Pancreas (tissue), 10 donors: ENCODE results near the gene MRPS2. TPM values are rescaled to one million over a fixed set of nuclear protein-coding genes. Genes with fewer than 3 reads are reported as not detected.

ENCODE experiments used
- ATAC-seq, 4 donors: fragments of 200-7000 bp; cut with Tn5 transposase; one replicate each; pipeline versions ENCODE4 v1.8.0 to v1.9.1; 2020; ENCODE audit warnings: mild to moderate bottlenecking in 4 of 4, moderate library complexity in 4 of 4
- DNase-seq, 6 donors: peaks; one replicate each; pipeline ENCODE4 v3.0.0-alpha.2; 2020
- FAIRE-seq: peaks from 2 replicates; lab custom pipeline; 2012; peaks lifted over from hg19 to GRCh38; lab: Jason Lieb, UNC
- H3K27ac ChIP-seq, 4 donors: fragments of 200-600 bp; sonication (generic); 1 replicate in 3 of 4; 2 replicates in 1 of 4; pipeline versions ENCODE4 v1.5.0 to v1.8.0; 2020
- H3K27me3 ChIP-seq, 4 donors: fragments of 200-600 bp; one replicate each; pipeline ENCODE4 v1.8.0; 2021
- H3K36me3 ChIP-seq, 3 donors: fragments of 200-600 bp; sonication (generic) in 1 of 3; one replicate each; pipeline versions ENCODE4 v1.5.0 to v1.8.0; 2020 to 2021
- H3K4me1 ChIP-seq, 3 donors: fragments of 200-600 bp; one replicate each; pipeline ENCODE4 v1.8.0; 2021
- H3K4me3 ChIP-seq, 4 donors: fragments of 200-600 bp; sonication (generic) in 2 of 4; one replicate each; pipeline versions ENCODE4 v1.5.0 to v1.8.0; 2020 to 2021
- H3K9me3 ChIP-seq, 4 donors: fragments of 200-600 bp; one replicate each; pipeline ENCODE4 v1.8.0; 2021
- CTCF ChIP-seq, 4 donors: fragments of 200-600 bp; sonication (generic) in 3 of 4; IDR thresholded peaks; one replicate each; pipeline versions ENCODE4 v1.5.0 to v1.8.0; 2021; ENCODE audit warnings: antibody characterized with exemption in 4 of 4
- WGBS, 2 donors: extraction: QIAGEN DNeasy Blood & Tissue Kit; methylation state at CpG; one replicate each; pipeline ENCODE4 v1.1.7; 2013; 5-methylcytosine and 5-hydroxymethylcytosine counted together
- intact Hi-C, 3 donors: fragments of 100-400 bp; cut with DNase I; formaldehyde crosslinking; loops; one replicate each; pipeline versions ENCODE4 v1.11.1 to v1.14.2; 2022
- polyA plus RNA-seq, 2 donors: library from polyadenylated mRNA; stranded (reverse); fragments of 200-250 nt; gene quantifications; one replicate each; pipeline ENCODE4 v1.2.3, GENCODE V29; 2013
- total RNA-seq, 6 donors: library from RNA; stranded (reverse); fragmentation: NEBNext Ultra II Directional in 4 of 6; extraction: Animal tissue kit (Norgen Biotek cat#: 25700) in 4 of 6; gene quantifications; one replicate each; pipeline versions ENCODE4 v1.2.1 to v1.2.4, GENCODE V29; 2021 to 2023
- donor health status: healthy with polysubstance abuse.
- donor health status: DM: no; HTN: no; CAD: no; lungs with moderate emphysema.
- donor health status: DM: no; HTN: no; CAD: no.
- donor health status: control.
- donor health status: control.
- donor health status: Bipolar disorder and iron deficiency.
- donor health status: DM: yes; HTN: yes; CAD: no.
- donor health status: DM: no; HTN: no; CAD: no.
- donor health status: DM: no; HTN: no; CAD: no.
- donor health status: DM: yes; HTN: yes; CAD: no.

Gene MRPS2
- total and polyA plus RNA-seq, 8 donors, result 16.0 to 34.9 (median 19.1) TPM

- ATAC-seq (no peak), FAIRE-seq (no peak), DNase-seq (no peak)
- no peak overlapping the region for H3K27ac ChIP-seq
- H3K9me3 ChIP-seq, result no peaks in the 10 kb centered on the region
- H3K27me3 ChIP-seq, result no peaks in the 10 kb centered on the region
- WGBS, 2 donors, result 56 to 66% methylated on average over 17 of the region's 17 CpGs
- H3K36me3 ChIP-seq, result no peaks in the 10 kb centered on the region
- no peak overlapping the region for H3K4me3 ChIP-seq
- H3K4me1 ChIP-seq, result no peaks in the 10 kb centered on the region
- intact Hi-C loops, result loop anchor here in 1 of 3 donors (10.0 kb wide), 1 partner anchor 64 kb away; a partner anchor contains a TSS
- no peak for TF ChIP-seq CTCF (IDR thresholded peaks at IDR 0.05)
Observed at GRCh38 chr9:135550344-135550918, 49.9 kb downstream of the MRPS2 start.

- DNase-seq, result no peak
- no peak overlapping the region for H3K27ac ChIP-seq
- 51 to 62% methylated on average over 14 of the region's 14 CpGs for WGBS, 2 donors
- no peak overlapping the region for H3K4me3 ChIP-seq
- intact Hi-C loops, result loop anchor here in 1 of 3 donors (10.0 kb wide), 1 partner anchor 64 kb away; a partner anchor contains a TSS
- no peak for ATAC-seq
- H3K4me1 ChIP-seq, result no peaks in the 10 kb centered on the region
- H3K36me3 ChIP-seq, result no peaks in the 10 kb centered on the region
- H3K27me3 ChIP-seq, result no peaks in the 10 kb centered on the region
- no peak for TF ChIP-seq CTCF (IDR thresholded peaks at IDR 0.05)
- no peaks in the 10 kb centered on the region for H3K9me3 ChIP-seq
- FAIRE-seq, result no peak
Observed at GRCh38 chr9:135551031-135551430, 50.5 kb downstream of the MRPS2 start.

- intact Hi-C loops, result loop anchor here in 1 of 3 donors (10.0 kb wide), 1 partner anchor 63 kb away; a partner anchor contains a TSS
- TF ChIP-seq CTCF (IDR thresholded peaks at IDR 0.05), result no peak
- Histone ChIP-seq H3K27ac (no peak overlapping the region), H3K27me3 (no peaks in the 10 kb centered on the region), H3K4me1 (no peaks in the 10 kb centered on the region), H3K4me3 (no peak overlapping the region), H3K36me3 (no peaks in the 10 kb centered on the region), H3K9me3 (no peaks in the 10 kb centered on the region)
- ATAC-seq (no peak), DNase-seq (no peak), FAIRE-seq (no peak)
- 61 to 77% methylated on average over 13 of the region's 13 CpGs for WGBS, 2 donors
Observed at GRCh38 chr9:135551456-135551855, 51.0 kb downstream of the MRPS2 start.

- no peak for TF ChIP-seq CTCF (IDR thresholded peaks at IDR 0.05)
- H3K9me3 ChIP-seq, result no peaks in the 10 kb centered on the region
- H3K36me3 ChIP-seq, result no peaks in the 10 kb centered on the region
- no peaks in the 10 kb centered on the region for H3K4me1 ChIP-seq
- intact Hi-C loops, result loop anchor here in 1 of 3 donors (10.0 kb wide), 1 partner anchor 63 kb away; a partner anchor contains a TSS
- no peak for DNase-seq
- WGBS, 2 donors, result 57 to 61% methylated on average over 18 of the region's 18 CpGs
- H3K27me3 ChIP-seq, result peaks cover 0 to 3% (median 0%) of the 10 kb centered on the region in 4 donors
- ATAC-seq, result no peak
- H3K27ac ChIP-seq, result no peak overlapping the region
- H3K4me3 ChIP-seq, result no peak overlapping the region
- FAIRE-seq, result no peak
Observed at GRCh38 chr9:135552021-135552697, 51.7 kb downstream of the MRPS2 start.
